GM18868 (cell line): ENCODE results near the gene OPALIN.
A peak's percentile ranks its signal among the peaks of the same experiment; 100 is the strongest.
"Not testable (repeated sequence)": the region's sequence is repeated elsewhere in the genome, so short reads cannot be mapped to it uniquely, and the experiment has no call there.

ENCODE experiments used
- ATAC-seq: cut with Tn5 transposase; IDR thresholded peaks from one replicate; pipeline ENCODE4 v1.9.1; 2021; ENCODE audit warnings: mild to moderate bottlenecking, moderate library complexity; ENCODE audit not compliant: unreplicated experiment

The OPALIN gene

GRCh38 chr10:96339383-96339782 is 19.4 kb downstream of the OPALIN start:
- no peak for ATAC-seq

DNA sequence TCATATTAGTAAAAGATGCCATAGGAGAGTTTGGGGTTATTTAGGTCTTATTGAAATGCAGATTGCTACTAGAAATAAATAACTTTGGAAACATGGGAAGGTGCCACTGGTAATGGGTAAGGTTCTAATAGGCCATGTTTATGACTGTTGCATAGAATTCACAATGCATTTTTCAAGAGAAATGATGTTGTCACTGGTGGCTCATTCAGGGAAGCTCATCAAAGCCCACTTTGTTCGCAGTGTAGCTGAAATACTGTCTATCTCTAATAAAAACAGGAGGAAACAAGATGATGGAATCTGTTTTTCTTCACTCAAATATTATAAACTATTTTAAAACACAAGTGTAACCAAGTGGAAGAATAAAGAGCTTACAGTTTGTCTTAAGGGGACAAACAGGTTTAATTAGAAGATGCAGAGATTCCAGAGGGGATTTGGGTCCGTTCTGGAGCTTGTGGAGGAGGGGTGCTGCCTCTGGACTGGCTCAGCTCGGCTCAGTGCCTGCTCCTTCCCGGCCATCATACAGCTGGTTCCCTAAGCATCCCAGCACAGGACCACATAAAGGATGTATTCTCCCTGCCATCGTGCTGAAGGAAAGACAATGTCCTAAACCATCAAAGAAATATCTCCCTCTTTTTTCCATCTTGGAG is 20.4 kb downstream of the OPALIN start:
- no peak for ATAC-seq

DNA sequence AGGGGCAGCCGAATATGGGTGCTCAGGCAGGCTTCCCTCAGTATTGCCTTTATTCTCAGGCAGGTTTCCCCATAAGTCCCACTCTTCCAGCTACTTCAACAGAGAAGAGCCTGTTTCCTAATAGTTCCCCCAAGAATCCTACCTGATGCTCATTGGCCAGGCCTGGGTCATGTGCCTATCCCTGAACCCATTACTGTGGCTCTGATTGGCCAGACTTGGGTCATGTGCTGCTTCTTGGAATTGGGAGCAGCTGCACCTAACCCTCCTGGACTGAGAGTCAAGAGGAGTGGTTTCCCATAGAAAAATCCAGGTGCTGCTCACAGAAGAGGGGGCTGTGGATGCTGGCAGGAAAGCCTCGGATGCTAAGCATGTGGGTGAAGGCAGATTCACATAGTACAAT is 21.7 kb downstream of the OPALIN start:
- ATAC-seq = no peak

DNA sequence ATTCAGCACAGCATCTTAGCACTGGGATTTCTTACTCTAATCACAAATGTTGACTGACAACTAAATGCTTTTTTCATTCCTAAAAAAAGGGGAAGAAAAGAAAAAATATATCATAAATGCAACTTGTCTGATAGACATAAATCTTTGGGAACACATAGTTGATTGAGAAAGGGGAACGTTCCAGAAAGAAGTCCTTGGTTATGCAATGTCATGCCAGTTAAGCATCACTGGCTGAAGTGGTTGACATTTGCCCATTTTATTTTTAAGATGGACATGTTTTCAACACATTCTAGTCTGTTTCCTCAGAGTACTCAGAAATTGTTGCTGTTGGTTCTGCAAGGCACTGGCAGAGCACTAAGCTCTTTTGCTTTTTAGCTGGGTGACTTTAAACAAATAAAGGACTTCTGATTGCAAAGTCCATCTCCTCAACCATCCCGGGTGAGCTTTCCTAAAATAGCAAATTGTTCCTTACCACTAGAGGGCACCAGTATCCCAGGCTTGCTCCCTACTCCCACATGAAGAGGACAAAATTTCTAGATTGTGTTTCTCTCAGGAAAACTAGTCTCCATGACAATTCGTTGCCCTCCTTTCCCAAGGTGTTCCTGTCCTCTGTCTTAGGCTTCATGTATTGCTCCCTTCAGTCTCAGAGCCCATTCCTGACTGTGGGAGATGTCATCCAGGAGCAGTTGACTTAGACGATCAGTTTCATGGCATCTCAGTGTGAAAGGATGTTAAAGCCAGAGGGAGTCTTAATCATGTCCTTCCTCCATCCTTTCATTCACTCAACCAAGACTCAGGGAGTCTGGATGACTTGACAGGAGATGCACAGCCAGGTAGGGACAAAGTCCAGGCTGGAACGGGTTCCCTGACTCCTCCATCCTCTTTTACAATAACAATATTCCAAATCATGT is 23.9 kb downstream of the OPALIN start:
- no peak for ATAC-seq

DNA sequence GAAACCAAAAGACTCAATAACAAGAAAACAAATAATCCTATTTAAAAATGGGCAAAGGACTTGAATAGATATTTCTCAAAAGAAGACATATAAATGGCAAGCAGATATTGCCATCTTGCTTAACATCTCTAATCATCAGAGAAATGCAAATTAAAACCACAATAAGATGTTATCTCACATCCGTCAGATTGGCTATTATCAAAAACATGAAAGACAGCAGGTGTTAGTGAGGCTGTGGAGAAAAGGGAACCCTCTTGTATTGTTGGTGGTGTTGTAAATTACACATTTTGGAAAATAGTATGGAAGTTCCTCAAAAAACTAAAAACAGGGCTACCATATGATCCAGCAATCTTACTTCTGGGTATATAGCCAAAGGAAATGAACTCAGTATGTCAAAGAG is 25.7 kb downstream of the OPALIN start:
- ATAC-seq = no peak

- no peak for ATAC-seq
Measured at GRCh38 chr10:96327462-96327861, 31.3 kb downstream of the OPALIN start.

GRCh38 chr10:96325719-96326373 is 33.0 kb downstream of the OPALIN start:
- peak; percentile 96 for ATAC-seq

DNA sequence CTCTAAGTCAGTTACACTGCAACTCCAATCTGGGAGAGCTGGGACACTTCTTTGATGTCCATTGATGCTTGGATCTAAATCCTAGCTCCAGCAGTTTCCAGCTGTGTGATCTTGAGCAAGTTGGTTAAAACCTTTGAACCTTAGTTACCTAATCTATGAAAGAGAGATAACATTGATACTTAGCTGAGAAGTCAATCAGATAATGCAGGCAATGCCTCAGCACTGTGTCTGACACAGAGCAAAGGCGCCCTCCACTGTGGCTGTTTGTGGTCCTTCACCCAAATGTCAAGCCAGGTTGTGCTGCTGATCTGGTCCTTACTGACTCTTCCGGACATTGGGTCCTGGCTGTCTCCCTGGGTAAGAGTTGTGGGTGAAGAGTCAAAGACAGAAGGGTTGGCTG is 34.4 kb downstream of the OPALIN start:
- ATAC-seq = no peak

GRCh38 chr10:96322275-96322674 is 36.5 kb downstream of the OPALIN start:
- ATAC-seq = no peak

GRCh38 chr10:96321822-96322221 is 37.0 kb downstream of the OPALIN start:
- no peak for ATAC-seq

DNA sequence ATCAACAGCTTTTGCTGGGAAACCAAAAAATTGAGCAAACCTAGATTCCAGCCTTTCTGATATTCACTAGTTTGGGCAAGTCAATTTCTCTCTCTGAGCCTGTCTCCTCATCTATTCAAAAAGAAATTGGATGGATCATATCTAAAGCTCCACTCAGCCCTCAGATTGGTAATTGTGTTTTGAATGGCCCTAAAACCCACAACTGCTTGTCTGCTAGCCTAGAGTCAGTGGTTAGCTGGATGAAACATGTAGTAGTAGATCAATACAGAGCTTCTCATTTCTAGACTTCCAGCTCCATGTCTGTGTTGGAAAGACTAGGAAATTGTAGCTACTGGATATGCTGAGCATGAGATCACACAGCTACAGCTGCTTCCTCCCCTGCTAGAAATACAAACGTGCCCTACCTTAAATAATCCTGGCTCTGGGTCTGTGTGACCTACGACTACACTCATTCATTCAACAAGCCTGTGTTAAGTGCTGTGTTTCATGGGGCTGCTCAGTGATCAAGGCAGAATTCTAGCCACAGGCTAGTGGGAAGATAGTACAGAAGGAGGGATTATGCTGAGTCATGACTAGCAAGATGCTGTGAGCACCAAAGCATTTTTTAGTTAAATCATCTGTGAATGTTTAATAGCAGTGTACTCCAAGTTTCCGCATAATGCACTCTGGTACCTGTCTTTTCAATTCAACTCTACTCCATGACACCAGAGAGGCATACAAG is 38.9 kb downstream of the OPALIN start:
- ATAC-seq = no peak

DNA sequence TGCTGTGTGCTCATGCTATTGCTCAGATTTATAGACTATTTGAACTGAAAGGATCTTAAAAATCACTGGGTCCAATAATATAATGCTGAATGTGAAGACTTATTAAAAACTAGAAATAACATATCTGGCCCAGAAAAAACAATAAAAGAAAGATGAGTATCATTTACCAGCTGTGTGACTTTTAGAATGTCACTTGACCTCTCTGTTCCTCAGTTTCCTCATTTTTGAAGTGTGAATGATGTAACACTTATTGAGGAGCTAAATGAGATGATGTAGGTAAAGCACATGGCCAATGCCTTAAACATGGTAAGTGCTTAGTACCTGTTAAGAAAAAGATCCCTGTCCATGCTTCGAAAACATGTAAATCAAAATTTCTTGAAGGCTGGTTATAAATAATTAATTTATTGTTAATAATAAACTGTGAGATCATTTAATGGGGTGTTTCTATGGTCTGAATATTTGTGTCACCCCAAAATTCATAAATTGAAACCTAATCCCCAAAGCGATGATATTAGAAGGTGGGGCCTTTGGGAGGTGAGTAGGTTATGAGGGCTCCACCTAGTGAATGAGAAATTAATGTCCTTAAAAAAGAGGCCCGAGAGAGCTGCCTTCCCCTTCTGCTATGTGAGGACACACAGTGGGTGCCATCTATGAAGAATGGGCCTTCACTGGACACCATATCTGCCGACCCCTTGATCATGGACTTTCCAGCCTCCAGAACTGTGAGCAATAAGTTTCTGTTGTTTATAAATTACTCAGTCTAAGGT is 41.6 kb downstream of the OPALIN start:
- ATAC-seq = no peak

- ATAC-seq = no peak
Measured at GRCh38 chr10:96313344-96313743, 45.5 kb downstream of the OPALIN start.

- ATAC-seq = no peak
Measured at GRCh38 chr10:96311180-96311715, 47.6 kb downstream of the OPALIN start.

GRCh38 chr10:96310321-96310669 is 48.5 kb downstream of the OPALIN start:
- no peak for ATAC-seq

GRCh38 chr10:96309628-96310320 is 49.0 kb downstream of the OPALIN start:
- no peak for ATAC-seq

GRCh38 chr10:96308854-96309253 is 49.9 kb downstream of the OPALIN start:
- ATAC-seq = not testable (repeated sequence)

GRCh38 chr10:96306516-96306915 is 52.3 kb downstream of the OPALIN start:
- ATAC-seq = peak; percentile 84

DNA sequence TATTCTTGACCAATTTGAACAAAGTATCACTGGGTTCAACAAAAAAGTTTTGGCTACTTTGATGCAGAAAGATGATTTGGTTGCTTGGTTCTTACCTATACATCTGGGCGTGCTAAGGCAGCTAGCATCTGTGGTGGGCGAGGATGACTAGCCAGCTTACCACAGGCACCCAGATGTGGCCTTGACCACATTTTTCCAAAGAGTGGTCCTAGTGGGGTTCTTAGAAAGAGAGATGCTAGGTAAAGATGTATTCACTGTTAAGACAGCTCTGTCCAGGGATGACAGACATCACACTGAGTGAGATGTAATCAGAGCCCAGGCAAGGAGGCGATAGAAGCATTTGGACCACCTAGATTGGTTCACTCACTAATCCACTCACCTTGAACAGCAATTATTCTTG is 53.8 kb downstream of the OPALIN start:
- ATAC-seq = no peak

GRCh38 chr10:96304230-96304629 is 54.6 kb downstream of the OPALIN start, which contains the start of gene DNTT:
TSS of gene DNTT (plus strand) at chr10:96304434. CDS start at chr10:96304498, 64 bp downstream.
- ATAC-seq = no peak
